ENCODE data around the gene NAPB.
"Not testable (repeated sequence)": the region's sequence is repeated elsewhere in the genome, so short reads cannot be mapped to it uniquely, and the experiment has no call there.

The NAPB gene

GRCh38 chr20:23350196-23350903, 70.9 kb downstream of the NAPB start, which contains the start of gene NXT1:
Gene NXT1 (plus strand): TSS chr20:23350791. CDS start chr20:23354042, 3,251 bp downstream.
- no peak for TF ChIP-seq CTCF (IDR thresholded peaks at IDR 0.05; ENCODE audit: extremely low read depth, missing control alignments)
- DNase-seq (ENCODE audit: low spot score), result peak; percentile 92

GRCh38 chr20:23349338-23350195, 71.7 kb downstream of the NAPB start:
- no peak for TF ChIP-seq CTCF (IDR thresholded peaks at IDR 0.05; ENCODE audit: extremely low read depth, missing control alignments)
- DNase-seq (ENCODE audit: low spot score), result peak; percentile 81

GRCh38 chr20:23348510-23348909, 72.8 kb downstream of the NAPB start:
- not testable (repeated sequence) for DNase-seq (ENCODE audit: low spot score)

GRCh38 chr20:23347791-23348190, 73.5 kb downstream of the NAPB start:
- TF ChIP-seq CTCF (IDR thresholded peaks at IDR 0.05; ENCODE audit: extremely low read depth, missing control alignments), result no peak

GRCh38 chr20:23346002-23346401, 75.3 kb downstream of the NAPB start:
- no peak for TF ChIP-seq CTCF (IDR thresholded peaks at IDR 0.05; ENCODE audit: extremely low read depth, missing control alignments)
- DNase-seq (ENCODE audit: low spot score), result no peak

More at GRCh38 chr20:23347791-23348190, 73.5 kb downstream of the NAPB start:
- DNase-seq (ENCODE audit: low spot score), result no peak

GRCh38 chr20:23344336-23344735, 77.0 kb downstream of the NAPB start:
- DNase-seq (ENCODE audit: low spot score), result no peak
- no peak for TF ChIP-seq CTCF (IDR thresholded peaks at IDR 0.05; ENCODE audit: extremely low read depth, missing control alignments)

- no peak for TF ChIP-seq CTCF (IDR thresholded peaks at IDR 0.05; ENCODE audit: extremely low read depth, missing control alignments)
- DNase-seq (ENCODE audit: low spot score), result no peak
Measured at GRCh38 chr20:23343590-23343989, 77.7 kb downstream of the NAPB start.
